K562 (cell line): ENCODE results near the gene POLR2B. TPM values are rescaled to one million over a fixed set of nuclear protein-coding genes. Genes with fewer than 3 reads are reported as not detected.

Source experiments
- ELF1 ChIP-seq: fragments of 200-800 bp; sonication (Bioruptor generic); IDR thresholded peaks from 2 replicates; pipeline ENCODE4 v1.6.1; 2016; ENCODE audit warnings: missing genetic modification characterization, missing compliant biosample characterization
- GTF2E2 ChIP-seq: fragments of 200-800 bp; sonication (Bioruptor generic); IDR thresholded peaks from 2 replicates; pipeline ENCODE4 v1.6.1; 2016; ENCODE audit warnings: missing genetic modification characterization, missing compliant biosample characterization
- XRCC3 ChIP-seq: fragments of 450-650 bp; IDR thresholded peaks from 2 replicates; pipeline ENCODE4 v1.6.1; 2017; ENCODE audit warnings: mild to moderate bottlenecking, moderate library complexity
- polyA plus RNA-seq, 8 experiments: library from polyadenylated mRNA; depleted of rRNA in 4 of 8; stranded (reverse) in 5 of 8; unstranded in 3 of 8; fragments of >200 nt; fragmentation: Nextera tagmentation in 2 of 8; fragmentation: Illumina TruSeq in 1 of 8; extraction: Ambion mirVana in 2 of 8; extraction: Trizol in 1 of 8; gene quantifications; 2 replicates each; pipeline versions ENCODE4 v1.2.1 to v1.2.3, GENCODE V29; 2011 to 2014; ENCODE audit warnings: inconsistent platforms in 1 of 8, missing spikeins in 1 of 8
- total RNA-seq, 7 experiments: library from RNA; depleted of rRNA in 6 of 7; stranded (reverse); fragments of >200 nt in 6 of 7; fragmentation: Illumina TruSeq in 2 of 7; extraction: Trizol in 2 of 7; gene quantifications; 2 replicates each; pipeline versions ENCODE4 v1.2.1 to v1.2.3, GENCODE V29; 2011 to 2021; ENCODE audit warnings: low replicate concordance in 1 of 7
- TF ChIP-seq, protein P1 (sequence below): fragments of 200-800 bp; sonication (Bioruptor generic); IDR thresholded peaks from 2 replicates; pipeline ENCODE4 v1.6.1; 2016; ENCODE audit warnings: missing genetic modification characterization, missing compliant biosample characterization
- TF ChIP-seq, protein P2 (sequence below): fragments of 450-650 bp; formaldehyde crosslinking; IDR thresholded peaks from 2 replicates; pipeline ENCODE4 v1.4.0; 2022; ENCODE audit warnings: mild to moderate bottlenecking, moderate library complexity
- TF ChIP-seq, protein P3 (sequence below), 2 experiments: fragments of 450-650 bp; IDR thresholded peaks; 2 replicates each; pipeline ENCODE4 v1.6.1; 2016; ENCODE audit warnings: mild to moderate bottlenecking in 2 of 2, borderline replicate concordance in 1 of 2, low read depth in 1 of 2, moderate library complexity in 1 of 2

Gene POLR2B
- total and polyA plus RNA-seq, 9 of the 15 experiments (the other 6 are each of a cell fraction or from before 2014, with no cell fraction given): 60.9 to 208 (median 142) TPM

DNA sequence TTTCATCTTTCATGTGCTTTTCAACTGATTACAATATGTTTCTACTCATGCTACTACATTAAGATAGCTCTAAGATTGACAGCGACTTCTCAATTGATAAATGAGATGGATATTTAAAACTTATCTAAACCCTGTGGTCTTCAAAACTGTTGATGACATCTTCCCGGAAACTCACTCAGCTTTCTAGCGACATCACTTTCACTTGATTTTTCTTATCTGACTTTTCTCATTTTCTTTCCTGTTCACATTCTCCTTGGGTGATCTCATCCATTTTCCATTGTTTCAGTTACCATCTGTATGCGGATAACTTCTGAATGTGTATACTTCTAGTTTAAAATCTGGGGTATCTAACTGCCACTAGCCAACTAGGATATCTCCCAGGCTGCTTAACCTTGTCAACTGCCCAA lies 3.1 kb downstream of the POLR2B start (continued):
- TF ChIP-seq, protein P1, sequence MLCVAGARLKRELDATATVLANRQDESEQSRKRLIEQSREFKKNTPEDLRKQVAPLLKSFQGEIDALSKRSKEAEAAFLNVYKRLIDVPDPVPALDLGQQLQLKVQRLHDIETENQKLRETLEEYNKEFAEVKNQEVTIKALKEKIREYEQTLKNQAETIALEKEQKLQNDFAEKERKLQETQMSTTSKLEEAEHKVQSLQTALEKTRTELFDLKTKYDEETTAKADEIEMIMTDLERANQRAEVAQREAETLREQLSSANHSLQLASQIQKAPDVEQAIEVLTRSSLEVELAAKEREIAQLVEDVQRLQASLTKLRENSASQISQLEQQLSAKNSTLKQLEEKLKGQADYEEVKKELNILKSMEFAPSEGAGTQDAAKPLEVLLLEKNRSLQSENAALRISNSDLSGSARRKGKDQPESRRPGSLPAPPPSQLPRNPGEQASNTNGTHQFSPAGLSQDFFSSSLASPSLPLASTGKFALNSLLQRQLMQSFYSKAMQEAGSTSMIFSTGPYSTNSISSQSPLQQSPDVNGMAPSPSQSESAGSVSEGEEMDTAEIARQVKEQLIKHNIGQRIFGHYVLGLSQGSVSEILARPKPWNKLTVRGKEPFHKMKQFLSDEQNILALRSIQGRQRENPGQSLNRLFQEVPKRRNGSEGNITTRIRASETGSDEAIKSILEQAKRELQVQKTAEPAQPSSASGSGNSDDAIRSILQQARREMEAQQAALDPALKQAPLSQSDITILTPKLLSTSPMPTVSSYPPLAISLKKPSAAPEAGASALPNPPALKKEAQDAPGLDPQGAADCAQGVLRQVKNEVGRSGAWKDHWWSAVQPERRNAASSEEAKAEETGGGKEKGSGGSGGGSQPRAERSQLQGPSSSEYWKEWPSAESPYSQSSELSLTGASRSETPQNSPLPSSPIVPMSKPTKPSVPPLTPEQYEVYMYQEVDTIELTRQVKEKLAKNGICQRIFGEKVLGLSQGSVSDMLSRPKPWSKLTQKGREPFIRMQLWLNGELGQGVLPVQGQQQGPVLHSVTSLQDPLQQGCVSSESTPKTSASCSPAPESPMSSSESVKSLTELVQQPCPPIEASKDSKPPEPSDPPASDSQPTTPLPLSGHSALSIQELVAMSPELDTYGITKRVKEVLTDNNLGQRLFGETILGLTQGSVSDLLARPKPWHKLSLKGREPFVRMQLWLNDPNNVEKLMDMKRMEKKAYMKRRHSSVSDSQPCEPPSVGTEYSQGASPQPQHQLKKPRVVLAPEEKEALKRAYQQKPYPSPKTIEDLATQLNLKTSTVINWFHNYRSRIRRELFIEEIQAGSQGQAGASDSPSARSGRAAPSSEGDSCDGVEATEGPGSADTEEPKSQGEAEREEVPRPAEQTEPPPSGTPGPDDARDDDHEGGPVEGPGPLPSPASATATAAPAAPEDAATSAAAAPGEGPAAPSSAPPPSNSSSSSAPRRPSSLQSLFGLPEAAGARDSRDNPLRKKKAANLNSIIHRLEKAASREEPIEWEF (CRISPR knock-in tag): no peak
- TF ChIP-seq ELF1 (tag) (peak; percentile 52), XRCC3 (no peak), GTF2E2 (no peak)
- TF ChIP-seq, protein P2, sequence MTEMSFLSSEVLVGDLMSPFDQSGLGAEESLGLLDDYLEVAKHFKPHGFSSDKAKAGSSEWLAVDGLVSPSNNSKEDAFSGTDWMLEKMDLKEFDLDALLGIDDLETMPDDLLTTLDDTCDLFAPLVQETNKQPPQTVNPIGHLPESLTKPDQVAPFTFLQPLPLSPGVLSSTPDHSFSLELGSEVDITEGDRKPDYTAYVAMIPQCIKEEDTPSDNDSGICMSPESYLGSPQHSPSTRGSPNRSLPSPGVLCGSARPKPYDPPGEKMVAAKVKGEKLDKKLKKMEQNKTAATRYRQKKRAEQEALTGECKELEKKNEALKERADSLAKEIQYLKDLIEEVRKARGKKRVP (CRISPR knock-in tag): no peak
- TF ChIP-seq, protein P3, sequence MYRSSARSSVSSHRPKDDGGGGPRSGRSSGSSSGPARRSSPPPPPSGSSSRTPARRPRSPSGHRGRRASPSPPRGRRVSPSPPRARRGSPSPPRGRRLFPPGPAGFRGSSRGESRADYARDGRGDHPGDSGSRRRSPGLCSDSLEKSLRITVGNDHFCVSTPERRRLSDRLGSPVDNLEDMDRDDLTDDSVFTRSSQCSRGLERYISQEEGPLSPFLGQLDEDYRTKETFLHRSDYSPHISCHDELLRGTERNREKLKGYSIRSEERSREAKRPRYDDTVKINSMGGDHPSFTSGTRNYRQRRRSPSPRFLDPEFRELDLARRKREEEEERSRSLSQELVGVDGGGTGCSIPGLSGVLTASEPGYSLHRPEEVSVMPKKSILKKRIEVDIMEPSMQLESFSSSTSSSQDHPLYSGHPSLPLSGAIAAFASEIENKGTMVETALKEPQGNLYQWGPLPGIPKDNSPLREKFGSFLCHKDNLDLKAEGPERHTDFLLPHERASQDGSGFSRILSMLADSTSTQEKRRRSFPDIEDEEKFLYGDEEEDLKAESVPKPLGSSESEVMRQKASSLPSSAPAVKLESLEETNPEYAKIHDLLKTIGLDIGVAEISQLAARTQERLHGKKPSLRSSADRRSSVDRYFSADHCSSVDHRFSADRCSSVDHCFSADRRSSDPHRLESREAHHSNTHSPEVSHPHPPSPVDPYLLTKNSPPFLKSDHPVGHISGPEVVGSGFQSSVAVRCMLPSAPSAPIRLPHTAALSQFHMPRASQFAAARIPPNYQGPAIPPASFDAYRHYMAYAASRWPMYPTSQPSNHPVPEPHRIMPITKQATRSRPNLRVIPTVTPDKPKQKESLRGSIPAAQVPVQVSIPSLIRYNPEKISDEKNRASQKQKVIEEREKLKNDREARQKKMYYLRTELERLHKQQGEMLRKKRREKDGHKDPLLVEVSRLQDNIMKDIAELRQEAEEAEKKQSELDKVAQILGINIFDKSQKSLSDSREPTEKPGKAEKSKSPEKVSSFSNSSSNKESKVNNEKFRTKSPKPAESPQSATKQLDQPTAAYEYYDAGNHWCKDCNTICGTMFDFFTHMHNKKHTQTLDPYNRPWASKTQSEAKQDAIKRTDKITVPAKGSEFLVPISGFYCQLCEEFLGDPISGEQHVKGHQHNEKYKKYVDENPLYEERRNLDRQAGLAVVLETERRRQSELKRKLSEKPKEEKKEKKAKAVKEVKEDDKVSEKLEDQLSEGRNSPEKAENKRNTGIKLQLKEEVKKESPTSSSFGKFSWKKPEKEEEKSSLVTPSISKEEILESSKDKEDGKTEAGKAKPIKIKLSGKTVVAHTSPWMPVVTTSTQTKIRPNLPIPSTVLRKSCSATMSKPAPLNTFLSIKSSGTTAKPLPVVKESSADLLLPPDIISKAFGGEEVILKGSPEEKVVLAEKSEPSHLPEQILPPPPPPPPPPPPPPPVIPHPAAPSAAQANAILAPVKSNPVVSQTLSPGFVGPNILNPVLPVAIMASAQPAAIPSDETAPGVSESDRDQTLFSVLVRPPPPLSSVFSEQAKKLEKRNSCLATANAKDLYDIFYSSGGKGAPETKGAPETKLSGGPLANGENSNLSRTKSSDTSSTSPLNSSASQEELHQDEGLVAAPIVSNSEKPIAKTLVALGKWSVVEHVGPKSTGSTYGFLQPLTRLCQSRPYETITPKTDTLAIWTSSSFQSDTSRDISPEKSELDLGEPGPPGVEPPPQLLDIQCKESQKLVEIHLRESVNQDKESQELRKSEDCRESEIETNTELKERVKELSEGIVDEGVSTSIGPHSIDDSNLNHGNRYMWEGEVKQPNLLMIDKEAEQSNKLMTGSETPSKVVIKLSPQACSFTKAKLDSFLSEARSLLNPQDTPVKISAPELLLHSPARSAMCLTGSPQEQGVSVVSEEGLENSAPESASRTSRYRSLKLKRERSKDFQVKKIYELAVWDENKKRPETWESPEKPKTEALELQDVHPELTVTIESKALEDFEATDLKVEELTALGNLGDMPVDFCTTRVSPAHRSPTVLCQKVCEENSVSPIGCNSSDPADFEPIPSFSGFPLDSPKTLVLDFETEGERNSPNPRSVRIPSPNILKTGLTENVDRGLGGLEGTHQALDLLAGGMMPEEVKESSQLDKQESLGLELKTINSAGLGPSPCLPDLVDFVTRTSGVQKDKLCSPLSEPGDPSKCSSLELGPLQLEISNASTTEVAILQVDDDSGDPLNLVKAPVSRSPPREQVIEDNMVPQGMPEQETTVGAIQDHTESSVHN (IDR thresholded peaks at IDR 0.05; ENCODE audit: borderline replicate concordance in 1 of 2, low read depth in 1 of 2): no peak
